LNCaP clone FGC (cell line): Measurements from ENCODE around the gene USP24.

Experiments
- DNase-seq: peaks from one replicate; pipeline ENCODE4 v3.0.0-alpha.2; 2011; ENCODE audit warnings: low read depth
- H3K4me3 ChIP-seq: 2 replicates; pipeline ENCODE4 v1.5.1; 2011; ENCODE audit warnings: mild to moderate bottlenecking, low read depth, low read length, control low read depth
- TF ChIP-seq, protein P1 (sequence below): IDR thresholded peaks from 2 replicates; pipeline ENCODE4 v1.5.1; 2012; ENCODE audit warnings: mild to moderate bottlenecking; ENCODE audit not compliant: control insufficient read depth, insufficient read depth; ENCODE audit errors: extremely low read depth

Gene USP24

DNA sequence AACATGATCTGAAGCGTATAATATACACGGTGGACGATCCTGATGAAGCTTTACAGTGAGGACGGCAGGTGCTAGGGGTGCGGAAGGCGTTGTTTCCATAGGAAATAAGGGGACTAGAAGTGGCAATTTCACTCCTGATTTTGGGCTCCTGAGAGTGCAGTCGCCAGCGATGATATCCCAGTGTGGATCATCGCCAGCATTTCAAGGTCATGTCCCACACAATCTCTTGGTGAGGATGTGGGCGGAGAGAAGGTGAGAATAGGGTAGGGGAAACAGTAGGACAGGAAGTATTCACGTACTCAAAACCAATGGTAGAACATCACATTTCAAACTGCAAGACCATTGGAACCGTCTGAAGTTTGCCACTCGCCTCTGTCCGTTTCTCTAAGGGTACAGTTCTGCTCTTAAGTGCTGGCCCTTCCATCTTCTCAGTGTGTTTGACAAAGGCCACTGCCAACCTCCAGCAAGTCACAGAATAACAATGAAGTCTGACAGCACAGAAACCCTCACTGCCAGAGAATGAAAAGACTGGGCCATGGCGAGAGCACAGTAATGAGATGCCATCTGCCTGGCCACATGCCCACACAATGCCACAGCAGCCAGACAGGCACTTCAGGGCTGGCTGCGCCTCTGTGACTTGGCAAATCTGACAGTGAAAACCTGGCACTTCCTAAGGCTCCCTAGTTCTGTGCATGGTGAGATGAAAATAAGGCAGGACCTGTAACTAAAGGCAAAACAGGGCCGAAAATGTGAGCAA, 148.0 kb downstream of the USP24 start:
- no peak overlapping the region for H3K4me3 ChIP-seq
- TF ChIP-seq, protein P1, sequence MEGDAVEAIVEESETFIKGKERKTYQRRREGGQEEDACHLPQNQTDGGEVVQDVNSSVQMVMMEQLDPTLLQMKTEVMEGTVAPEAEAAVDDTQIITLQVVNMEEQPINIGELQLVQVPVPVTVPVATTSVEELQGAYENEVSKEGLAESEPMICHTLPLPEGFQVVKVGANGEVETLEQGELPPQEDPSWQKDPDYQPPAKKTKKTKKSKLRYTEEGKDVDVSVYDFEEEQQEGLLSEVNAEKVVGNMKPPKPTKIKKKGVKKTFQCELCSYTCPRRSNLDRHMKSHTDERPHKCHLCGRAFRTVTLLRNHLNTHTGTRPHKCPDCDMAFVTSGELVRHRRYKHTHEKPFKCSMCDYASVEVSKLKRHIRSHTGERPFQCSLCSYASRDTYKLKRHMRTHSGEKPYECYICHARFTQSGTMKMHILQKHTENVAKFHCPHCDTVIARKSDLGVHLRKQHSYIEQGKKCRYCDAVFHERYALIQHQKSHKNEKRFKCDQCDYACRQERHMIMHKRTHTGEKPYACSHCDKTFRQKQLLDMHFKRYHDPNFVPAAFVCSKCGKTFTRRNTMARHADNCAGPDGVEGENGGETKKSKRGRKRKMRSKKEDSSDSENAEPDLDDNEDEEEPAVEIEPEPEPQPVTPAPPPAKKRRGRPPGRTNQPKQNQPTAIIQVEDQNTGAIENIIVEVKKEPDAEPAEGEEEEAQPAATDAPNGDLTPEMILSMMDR: no peak
- no peak for DNase-seq

DNA sequence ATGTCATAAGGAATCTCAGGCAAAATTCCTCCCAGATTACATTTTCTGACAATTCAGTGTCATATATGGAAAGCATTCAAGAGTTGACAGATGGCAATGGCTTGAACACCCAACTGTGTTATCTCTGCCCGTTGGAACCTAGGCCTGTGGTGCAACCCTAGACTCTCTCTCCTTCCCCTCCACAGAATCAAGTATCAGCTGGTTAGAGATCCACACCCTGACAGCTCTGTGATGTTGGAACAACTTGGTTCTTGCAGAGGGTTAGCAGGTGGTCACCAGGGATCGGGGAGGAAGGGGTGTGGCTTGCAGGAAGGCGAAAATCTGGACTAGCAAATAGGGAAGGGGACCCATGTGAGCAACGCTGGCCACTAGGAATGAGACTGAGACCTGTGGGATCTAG, 149.5 kb downstream of the USP24 start:
- no peak overlapping the region for H3K4me3 ChIP-seq
- TF ChIP-seq, protein P1: no peak
- DNase-seq: no peak

DNA sequence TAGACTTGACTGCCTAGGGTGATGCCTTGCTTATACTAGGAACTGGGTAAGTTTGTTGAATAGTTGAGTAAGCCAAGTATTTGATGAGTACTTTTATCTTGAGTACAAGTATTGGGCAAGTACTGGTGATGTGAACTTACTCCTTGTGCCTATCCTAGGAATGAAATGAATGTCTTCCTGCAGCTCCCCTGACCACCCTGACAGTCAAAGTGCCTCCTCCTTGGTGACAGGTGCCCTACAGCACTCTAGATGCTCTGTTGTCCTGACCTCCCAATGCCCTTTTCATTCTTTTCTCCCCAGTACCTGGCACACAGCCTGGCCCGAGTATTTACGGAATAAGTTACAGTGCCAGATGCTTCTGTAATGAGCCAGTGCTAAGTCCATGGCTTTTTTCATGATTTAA, 150.3 kb downstream of the USP24 start:
- no peak overlapping the region for H3K4me3 ChIP-seq
- TF ChIP-seq, protein P1: no peak
- peak; percentile 67 for DNase-seq

DNA sequence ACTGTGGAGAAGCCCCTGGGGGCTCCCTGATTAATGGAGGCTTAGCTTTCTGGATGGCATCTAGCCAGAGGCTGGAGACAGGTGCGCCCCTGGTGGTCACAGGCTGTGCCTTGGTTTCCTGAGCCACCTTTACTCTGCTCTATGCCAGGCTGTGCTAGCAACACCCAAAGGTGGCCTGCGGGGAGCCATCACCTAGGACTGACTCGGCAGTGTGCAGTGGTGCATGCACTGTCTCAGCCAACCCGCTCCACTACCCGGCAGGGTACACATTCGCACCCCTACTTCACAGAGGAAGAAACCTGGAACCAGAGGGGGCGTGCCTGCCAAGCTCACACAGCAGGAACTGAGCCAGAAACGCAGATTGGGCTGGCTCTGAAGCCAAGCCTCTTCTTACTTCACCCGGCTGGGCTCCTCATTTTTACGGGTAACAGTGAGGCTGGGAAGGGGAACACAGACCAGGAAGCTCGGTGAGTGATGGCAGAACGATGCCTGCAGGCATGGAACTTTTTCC, 151.0 kb downstream of the USP24 start:
- DNase-seq: no peak
- TF ChIP-seq, protein P1: peak; percentile 22; the same call in 1 of the 2 replicates
- no peak overlapping the region for H3K4me3 ChIP-seq

DNA sequence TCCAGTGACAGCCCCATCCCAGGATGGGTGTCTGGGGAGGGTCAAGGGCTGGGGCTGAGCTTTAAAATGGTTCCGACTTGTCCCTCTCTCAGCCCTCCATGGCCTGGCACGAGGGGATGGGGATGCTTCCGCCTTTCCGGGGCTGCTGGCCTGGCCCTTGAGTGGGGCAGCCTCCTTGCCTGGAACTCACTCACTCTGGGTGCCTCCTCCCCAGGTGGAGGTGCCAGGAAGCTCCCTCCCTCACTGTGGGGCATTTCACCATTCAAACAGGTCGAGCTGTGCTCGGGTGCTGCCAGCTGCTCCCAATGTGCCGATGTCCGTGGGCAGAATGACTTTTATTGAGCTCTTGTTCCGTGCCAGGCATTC, 151.6 kb downstream of the USP24 start:
- H3K4me3 ChIP-seq: no peak overlapping the region
- no peak for DNase-seq
- TF ChIP-seq, protein P1: no peak

DNA sequence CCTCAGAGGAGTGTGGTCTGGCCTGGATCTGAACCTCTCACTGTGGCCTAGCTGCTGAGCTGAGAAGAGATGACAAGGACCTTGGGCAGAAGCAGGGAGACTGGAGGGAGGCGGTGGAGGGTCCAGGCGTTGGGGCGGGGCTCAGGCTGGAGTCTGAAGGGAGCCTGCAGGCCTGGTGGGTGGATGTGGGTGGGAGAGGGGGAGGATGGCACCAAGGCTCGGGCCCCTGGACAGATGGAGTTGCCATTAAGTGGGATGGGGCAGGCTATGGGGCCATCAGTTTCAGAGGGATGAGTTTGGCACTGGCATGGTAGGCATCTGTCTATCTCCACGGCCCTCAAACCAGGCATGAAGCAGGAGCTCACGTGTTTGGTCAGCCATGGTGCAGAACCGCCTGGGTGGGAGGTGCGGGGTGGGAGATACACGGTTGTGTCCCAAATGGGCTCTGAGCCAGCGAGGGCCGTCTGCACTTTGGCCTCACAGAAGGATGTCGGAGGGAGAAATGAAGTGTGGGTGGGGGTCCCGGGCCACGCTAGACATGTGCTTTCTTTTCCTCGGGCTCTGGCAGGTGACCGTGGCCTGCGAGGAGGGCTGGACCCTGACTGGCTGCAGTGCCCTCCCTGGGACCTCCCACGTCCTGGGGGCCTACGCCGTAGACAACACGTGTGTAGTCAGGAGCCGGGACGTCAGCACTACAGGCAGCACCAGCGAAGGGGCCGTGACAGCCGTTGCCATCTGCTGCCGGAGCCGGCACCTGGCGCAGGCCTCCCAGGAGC, 152.2 kb downstream of the USP24 start:
- TF ChIP-seq, protein P1: no peak
- DNase-seq: no peak
- no peak overlapping the region for H3K4me3 ChIP-seq
